Endometrial microvascular endothelial cells (primary cell): ENCODE data around the gene SH3D19. TPM values are rescaled to one million over a fixed set of nuclear protein-coding genes. Genes with fewer than 3 reads are reported as not detected.
"Not testable (repeated sequence)": the region's sequence is repeated elsewhere in the genome, so short reads cannot be mapped to it uniquely, and the experiment has no call there.

Source experiments
- in situ Hi-C: cut with HindIII; loops from 2 replicates; pipeline ENCODE4 v1.10.0; 2017; ENCODE audit warnings: low sequenced_read_pairs, low pct_unique_long_range_greater_than_20kb; ENCODE audit errors: inconsistent ontology term
- total RNA-seq: library from RNA; depleted of rRNA; stranded (reverse); fragments of >200 nt; gene quantifications from one replicate; pipeline ENCODE4 v1.2.3, GENCODE V29; 2015; ENCODE audit errors: inconsistent ontology term

The SH3D19 gene
- total RNA-seq, 1 donor from 2014 or later, result 49.5 TPM

GRCh38 chr4:151092488-151092887 lies 232.9 kb downstream of the SH3D19 start:
- in situ Hi-C loops, result no loop called here

GRCh38 chr4:151091047-151091446 lies 234.4 kb downstream of the SH3D19 start:
- in situ Hi-C loops, result no loop called here

- in situ Hi-C loops, result no loop called here
These were observed 237.9 kb downstream of the SH3D19 start for GRCh38 chr4:151087467-151087866.

GRCh38 chr4:151077978-151078377 lies 247.4 kb downstream of the SH3D19 start:
- in situ Hi-C loops, result not testable (repeated sequence)

- in situ Hi-C loops, result no loop called here
These were observed 250.9 kb downstream of the SH3D19 start for GRCh38 chr4:151074416-151074916.

Other genes with a start within 250 kb of the SH3D19 start
- 2,129 TPM for gene RPS3A, start 226.0 kb downstream of the SH3D19 start, total RNA-seq
- not detected for gene PRSS48, start 48.4 kb downstream of the SH3D19 start, total RNA-seq
- gene FHIP1A, start 83.6 kb upstream of the SH3D19 start, total RNA-seq, result 0.46 TPM